ENCODE measurements around the gene TMEFF2. TPM values are rescaled to one million over a fixed set of nuclear protein-coding genes. Genes with fewer than 3 reads are reported as not detected.

Gene TMEFF2
- total RNA-seq, 2 donors from 2014 or later: 0.08 to 0.47 TPM

GRCh38 chr2:191899410-191899809 is 295.3 kb downstream of the TMEFF2 start:
- DNase-seq (no peak), ATAC-seq (peak in 1 of 2 donors; percentile 73)
- intact Hi-C loops (cut with DNase I): no loop called here
